OCI-LY3 (cell line): Measurements from ENCODE around the gene TBK1.

Experiments
- EZH2phosphoT487 ChIP-seq: fragments of 200-600 bp; shearing (Covaris generic); IDR thresholded peaks from 2 replicates; pipeline ENCODE4 v1.6.1; 2018; ENCODE audit warnings: antibody characterized with exemption, mixed run types, low read depth
- TF ChIP-seq, protein P1 (sequence below): fragments of 200-600, 300-600 bp; sonication (generic); IDR thresholded peaks from 2 replicates; pipeline ENCODE4 v1.5.1; 2014; ENCODE audit warnings: antibody characterized with exemption, low read length, low read depth

DNA sequence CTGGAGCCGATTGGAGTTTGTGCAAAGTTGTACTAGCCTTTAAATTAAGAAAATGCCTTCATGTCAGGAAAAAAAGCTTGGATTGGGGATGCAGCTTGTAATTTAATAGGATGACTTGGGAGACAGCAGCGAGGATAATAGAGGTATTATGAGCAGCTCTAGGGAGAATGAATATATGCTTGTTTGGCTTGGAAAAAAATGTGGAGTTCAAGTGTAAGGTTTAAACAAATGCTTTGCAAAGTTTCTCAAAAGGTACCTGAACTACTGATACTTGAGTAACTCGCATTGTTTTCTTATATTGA lies 93.1 kb downstream of the TBK1 start:
- TF ChIP-seq, protein P1, sequence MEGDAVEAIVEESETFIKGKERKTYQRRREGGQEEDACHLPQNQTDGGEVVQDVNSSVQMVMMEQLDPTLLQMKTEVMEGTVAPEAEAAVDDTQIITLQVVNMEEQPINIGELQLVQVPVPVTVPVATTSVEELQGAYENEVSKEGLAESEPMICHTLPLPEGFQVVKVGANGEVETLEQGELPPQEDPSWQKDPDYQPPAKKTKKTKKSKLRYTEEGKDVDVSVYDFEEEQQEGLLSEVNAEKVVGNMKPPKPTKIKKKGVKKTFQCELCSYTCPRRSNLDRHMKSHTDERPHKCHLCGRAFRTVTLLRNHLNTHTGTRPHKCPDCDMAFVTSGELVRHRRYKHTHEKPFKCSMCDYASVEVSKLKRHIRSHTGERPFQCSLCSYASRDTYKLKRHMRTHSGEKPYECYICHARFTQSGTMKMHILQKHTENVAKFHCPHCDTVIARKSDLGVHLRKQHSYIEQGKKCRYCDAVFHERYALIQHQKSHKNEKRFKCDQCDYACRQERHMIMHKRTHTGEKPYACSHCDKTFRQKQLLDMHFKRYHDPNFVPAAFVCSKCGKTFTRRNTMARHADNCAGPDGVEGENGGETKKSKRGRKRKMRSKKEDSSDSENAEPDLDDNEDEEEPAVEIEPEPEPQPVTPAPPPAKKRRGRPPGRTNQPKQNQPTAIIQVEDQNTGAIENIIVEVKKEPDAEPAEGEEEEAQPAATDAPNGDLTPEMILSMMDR: no peak
- no peak for TF ChIP-seq EZH2phosphoT487
